ENCODE measurements around the gene STARD13.
A peak's percentile ranks its signal among the peaks of the same experiment; 100 is the strongest.

STARD13 gene

GRCh38 chr13:33262062-33262487 lies 23.5 kb downstream of the STARD13 start:
- TF ChIP-seq POLR2A (IDR thresholded peaks at IDR 0.05; ENCODE audit: low read depth, low read length) = no peak
- DNase-seq (ENCODE audit: insufficient read length, low spot score) = no peak
- FAIRE-seq = peak; percentile 65

- FAIRE-seq (no peak), DNase-seq (ENCODE audit: insufficient read length, low spot score) (no peak)
- TF ChIP-seq POLR2A (IDR thresholded peaks at IDR 0.05; ENCODE audit: low read depth, low read length) = no peak
These were observed 24.0 kb downstream of the STARD13 start for GRCh38 chr13:33261387-33262061.

- DNase-seq (ENCODE audit: insufficient read length, low spot score) = no peak
These were observed 25.1 kb downstream of the STARD13 start for GRCh38 chr13:33260168-33261098.

GRCh38 chr13:33259296-33259695 lies 26.3 kb downstream of the STARD13 start:
- FAIRE-seq = no peak
- TF ChIP-seq POLR2A (IDR thresholded peaks at IDR 0.05; ENCODE audit: low read depth, low read length) = no peak

More at GRCh38 chr13:33260168-33261098, 25.1 kb downstream of the STARD13 start:
- FAIRE-seq = no peak
- no peak for TF ChIP-seq POLR2A (IDR thresholded peaks at IDR 0.05; ENCODE audit: low read depth, low read length)

GRCh38 chr13:33258808-33259193 lies 26.8 kb downstream of the STARD13 start:
- DNase-seq (ENCODE audit: insufficient read length, low spot score) = no peak
- no peak for TF ChIP-seq POLR2A (IDR thresholded peaks at IDR 0.05; ENCODE audit: low read depth, low read length)
- FAIRE-seq = no peak

More at GRCh38 chr13:33259296-33259695, 26.3 kb downstream of the STARD13 start:
- DNase-seq (ENCODE audit: insufficient read length, low spot score) = no peak

GRCh38 chr13:33257841-33258807 lies 27.4 kb downstream of the STARD13 start:
- DNase-seq (ENCODE audit: insufficient read length, low spot score) (no peak), FAIRE-seq (no peak)
- TF ChIP-seq POLR2A (IDR thresholded peaks at IDR 0.05; ENCODE audit: low read depth, low read length) = no peak

GRCh38 chr13:33256148-33256840 lies 29.3 kb downstream of the STARD13 start:
- DNase-seq (ENCODE audit: insufficient read length, low spot score) (no peak), FAIRE-seq (no peak)
- TF ChIP-seq POLR2A (IDR thresholded peaks at IDR 0.05; ENCODE audit: low read depth, low read length) = no peak

- no peak for TF ChIP-seq POLR2A (IDR thresholded peaks at IDR 0.05; ENCODE audit: low read depth, low read length)
- DNase-seq (ENCODE audit: insufficient read length, low spot score) = no peak
- FAIRE-seq = no peak
These were observed 33.4 kb downstream of the STARD13 start for GRCh38 chr13:33252135-33252534.

- peak; percentile 55 for FAIRE-seq
These were observed 34.4 kb downstream of the STARD13 start for GRCh38 chr13:33251131-33251661.

GRCh38 chr13:33250609-33251008 lies 34.9 kb downstream of the STARD13 start:
- no peak for FAIRE-seq
- no peak for TF ChIP-seq POLR2A (IDR thresholded peaks at IDR 0.05; ENCODE audit: low read depth, low read length)
- DNase-seq (ENCODE audit: insufficient read length, low spot score) = no peak

More at GRCh38 chr13:33251131-33251661, 34.4 kb downstream of the STARD13 start:
- DNase-seq (ENCODE audit: insufficient read length, low spot score) = peak; percentile 36
- no peak for TF ChIP-seq POLR2A (IDR thresholded peaks at IDR 0.05; ENCODE audit: low read depth, low read length)

GRCh38 chr13:33249894-33250293 lies 35.7 kb downstream of the STARD13 start:
- no peak for FAIRE-seq
- no peak for DNase-seq (ENCODE audit: insufficient read length, low spot score)
- TF ChIP-seq POLR2A (IDR thresholded peaks at IDR 0.05; ENCODE audit: low read depth, low read length) = no peak

- FAIRE-seq = no peak
- no peak for DNase-seq (ENCODE audit: insufficient read length, low spot score)
- TF ChIP-seq POLR2A (IDR thresholded peaks at IDR 0.05; ENCODE audit: low read depth, low read length) = no peak
These were observed 36.5 kb downstream of the STARD13 start for GRCh38 chr13:33249066-33249465.

Measured in H54 (cell line).